Activated CD8-positive, alpha-beta T cell treated with anti-CD3 and anti-CD28 coated beads for 36 hours (primary cell): ENCODE data around the gene FES. TPM values are rescaled to one million over a fixed set of nuclear protein-coding genes. Genes with fewer than 3 reads are reported as not detected.

Experiments used
- ATAC-seq: fragments of 200-7000 bp; cut with Tn5 transposase; one replicate; pipeline ENCODE4 v1.10.0; 2021; ENCODE audit warnings: mild to moderate bottlenecking, moderate library complexity
- CTCF ChIA-PET: fragments of 350-600 bp; sonication (Branson Sonifier 250); formaldehyde crosslinking; loops from one replicate; lab custom pipeline; 2021; ENCODE audit warnings: antibody characterized with exemption; lab: Charles Lee
- POLR2A ChIA-PET: fragments of 350-600 bp; sonication (Branson Sonifier 250); formaldehyde crosslinking; loops from one replicate; lab custom pipeline; 2021; ENCODE audit warnings: antibody characterized with exemption; lab: Charles Lee
- DNase-seq: peaks from one replicate; pipeline ENCODE4 v3.0.0-alpha.2; 2020
- H3K27ac Mint-ChIP-seq: one replicate; pipeline ENCODE4 v1.8.0; 2021; ENCODE audit warnings: mild to moderate bottlenecking, mixed read lengths
- H3K27me3 Mint-ChIP-seq: one replicate; pipeline ENCODE4 v1.8.0; 2021; ENCODE audit warnings: mixed read lengths
- H3K36me3 Mint-ChIP-seq: one replicate; pipeline ENCODE4 v1.8.0; 2021; ENCODE audit warnings: low read depth, mixed read lengths
- H3K4me1 Mint-ChIP-seq: one replicate; pipeline ENCODE4 v1.8.0; 2021; ENCODE audit warnings: low read depth, mixed read lengths
- H3K4me3 Mint-ChIP-seq: one replicate; pipeline ENCODE4 v1.8.0; 2021; ENCODE audit warnings: mild to moderate bottlenecking, moderate library complexity, mixed read lengths
- H3K9me3 Mint-ChIP-seq: one replicate; pipeline ENCODE4 v1.8.0; 2021; ENCODE audit warnings: mixed read lengths
- intact Hi-C: fragments of 100-400 bp; cut with micrococcal nuclease; formaldehyde crosslinking; loops from one replicate; pipeline ENCODE4 v1.10.0; 2022
- total RNA-seq, 2 experiments: library from RNA; stranded (reverse); gene quantifications; one replicate each; pipeline ENCODE4 v1.2.3, GENCODE V29; 2021
- TF ChIP-seq, protein P1 (sequence below): fragments of 200-600 bp; IDR thresholded peaks from one replicate; pipeline ENCODE4 v1.8.0; 2022; ENCODE audit warnings: antibody characterized with exemption, mild to moderate bottlenecking

The FES gene
- total RNA-seq, 2 experiments from 2014 or later, result 4.1 to 4.6 TPM

DNA sequence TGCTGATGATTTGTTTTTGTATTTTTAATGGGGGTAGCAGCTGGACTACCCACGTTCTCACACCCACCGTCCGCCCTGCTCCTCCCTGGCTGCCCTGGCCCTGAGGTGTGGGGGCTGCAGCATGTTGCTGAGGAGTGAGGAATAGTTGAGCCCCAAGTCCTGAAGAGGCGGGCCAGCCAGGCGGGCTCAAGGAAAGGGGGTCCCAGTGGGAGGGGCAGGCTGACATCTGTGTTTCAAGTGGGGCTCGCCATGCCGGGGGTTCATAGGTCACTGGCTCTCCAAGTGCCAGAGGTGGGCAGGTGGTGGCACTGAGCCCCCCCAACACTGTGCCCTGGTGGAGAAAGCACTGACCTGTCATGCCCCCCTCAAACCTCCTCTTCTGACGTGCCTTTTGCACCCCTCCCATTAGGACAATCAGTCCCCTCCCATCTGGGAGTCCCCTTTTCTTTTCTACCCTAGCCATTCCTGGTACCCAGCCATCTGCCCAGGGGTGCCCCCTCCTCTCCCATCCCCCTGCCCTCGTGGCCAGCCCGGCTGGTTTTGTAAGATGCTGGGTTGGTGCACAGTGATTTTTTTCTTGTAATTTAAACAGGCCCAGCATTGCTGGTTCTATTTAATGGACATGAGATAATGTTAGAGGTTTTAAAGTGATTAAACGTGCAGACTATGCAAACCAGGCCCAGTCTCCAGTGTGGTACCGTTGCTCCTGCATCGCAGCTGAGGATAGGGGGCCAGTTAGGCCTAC is 1.4 kb upstream of the FES start:
- Mint-ChIP-seq H3K27me3 (peaks cover 5% of the 10 kb centered on the region), H3K4me1 (peaks cover 7% of the 10 kb centered on the region), H3K4me3 (no peak overlapping the region), H3K36me3 (peaks cover 24% of the 10 kb centered on the region), H3K27ac (no peak overlapping the region), H3K9me3 (no peaks in the 10 kb centered on the region)
- intact Hi-C loops, result no loop called here
- ChIA-PET POLR2A (interaction anchor here (1.3 to 1.9 kb wide), 2 partner anchors 10 to 21 kb away, joined by 4 to 8 read pairs; no protein-coding TSS in a partner anchor), CTCF (no interaction called here)
- TF ChIP-seq, protein P1, sequence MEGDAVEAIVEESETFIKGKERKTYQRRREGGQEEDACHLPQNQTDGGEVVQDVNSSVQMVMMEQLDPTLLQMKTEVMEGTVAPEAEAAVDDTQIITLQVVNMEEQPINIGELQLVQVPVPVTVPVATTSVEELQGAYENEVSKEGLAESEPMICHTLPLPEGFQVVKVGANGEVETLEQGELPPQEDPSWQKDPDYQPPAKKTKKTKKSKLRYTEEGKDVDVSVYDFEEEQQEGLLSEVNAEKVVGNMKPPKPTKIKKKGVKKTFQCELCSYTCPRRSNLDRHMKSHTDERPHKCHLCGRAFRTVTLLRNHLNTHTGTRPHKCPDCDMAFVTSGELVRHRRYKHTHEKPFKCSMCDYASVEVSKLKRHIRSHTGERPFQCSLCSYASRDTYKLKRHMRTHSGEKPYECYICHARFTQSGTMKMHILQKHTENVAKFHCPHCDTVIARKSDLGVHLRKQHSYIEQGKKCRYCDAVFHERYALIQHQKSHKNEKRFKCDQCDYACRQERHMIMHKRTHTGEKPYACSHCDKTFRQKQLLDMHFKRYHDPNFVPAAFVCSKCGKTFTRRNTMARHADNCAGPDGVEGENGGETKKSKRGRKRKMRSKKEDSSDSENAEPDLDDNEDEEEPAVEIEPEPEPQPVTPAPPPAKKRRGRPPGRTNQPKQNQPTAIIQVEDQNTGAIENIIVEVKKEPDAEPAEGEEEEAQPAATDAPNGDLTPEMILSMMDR, result no peak
- no peak for ATAC-seq
- no peak for DNase-seq

DNA sequence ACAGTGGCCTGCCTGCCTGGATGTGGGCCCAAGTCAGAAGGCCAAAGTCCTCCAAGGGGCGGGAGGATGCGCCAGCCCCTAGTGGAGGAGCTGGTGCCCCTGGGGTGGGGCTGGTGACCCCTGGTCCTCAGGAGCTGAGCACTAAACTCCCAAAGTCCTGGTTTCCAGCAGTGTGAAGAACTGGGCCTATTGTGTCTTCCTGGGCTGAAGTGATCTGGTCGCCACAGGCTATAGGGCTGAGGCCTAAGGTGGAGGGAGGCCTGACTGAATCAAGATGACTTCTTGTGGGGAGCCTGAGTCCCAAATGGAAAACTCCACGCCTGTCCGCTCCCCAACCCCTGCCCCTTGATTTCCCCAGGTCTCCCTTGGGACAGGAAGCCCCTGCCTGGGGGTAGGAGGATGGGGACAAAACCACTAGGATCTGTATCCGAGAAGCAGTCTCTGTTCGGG is 753 bp upstream of the FES start:
- ATAC-seq (no peak), DNase-seq (no peak)
- H3K9me3 Mint-ChIP-seq, result no peaks in the 10 kb centered on the region
- CTCF ChIA-PET, result interaction anchor here (3.9 kb wide), 1 partner anchor 17 kb away, joined by 89 read pairs; the partner anchor contains the start of gene MAN2A2
- peaks cover 21% of the 10 kb centered on the region for H3K36me3 Mint-ChIP-seq
- POLR2A ChIA-PET, result interaction anchor here (1.0 kb wide), 1 partner anchor 121 kb away, joined by 3 read pairs; no protein-coding TSS in a partner anchor
- H3K27me3 Mint-ChIP-seq, result peaks cover 7% of the 10 kb centered on the region
- TF ChIP-seq, protein P1, result no peak
- peaks cover 7% of the 10 kb centered on the region for H3K4me1 Mint-ChIP-seq
- no peak overlapping the region for H3K27ac Mint-ChIP-seq
- no peak overlapping the region for H3K4me3 Mint-ChIP-seq
- intact Hi-C loops, result no loop called here

GRCh38 chr15:90884719-90885431 is 571 bp downstream of the FES start:
- TF ChIP-seq, protein P1, result no peak
- CTCF ChIA-PET, result interaction anchor here (0.6 to 3.9 kb wide), 47 partner anchors 11 to 565 kb away, joined by 3 to 89 read pairs (median 8); partner anchors contain the start of genes FURIN, HDDC3, MAN2A2 and UNC45A
- no peak overlapping the region for H3K27ac Mint-ChIP-seq
- POLR2A ChIA-PET, result interaction anchor here (0.5 to 1.7 kb wide), 9 partner anchors 11 to 565 kb away, joined by 3 to 6 read pairs (median 4); partner anchors contain the start of genes HDDC3 and MAN2A2
- H3K9me3 Mint-ChIP-seq, result no peaks in the 10 kb centered on the region
- H3K36me3 Mint-ChIP-seq, result peaks cover 11% of the 10 kb centered on the region
- peaks cover 7% of the 10 kb centered on the region for H3K27me3 Mint-ChIP-seq
- DNase-seq (peak; percentile 12), ATAC-seq (no peak)
- H3K4me3 Mint-ChIP-seq, result no peak overlapping the region
- intact Hi-C loops, result no loop called here
- peaks cover 7% of the 10 kb centered on the region for H3K4me1 Mint-ChIP-seq

- H3K36me3 Mint-ChIP-seq, result peaks cover 6% of the 10 kb centered on the region
- peak; percentile 69 for ATAC-seq
- H3K27me3 Mint-ChIP-seq, result peaks cover 7% of the 10 kb centered on the region
- H3K27ac Mint-ChIP-seq, result peak overlapping the region; percentile 55
- ChIA-PET POLR2A (interaction anchor here (0.5 to 1.7 kb wide), 12 partner anchors 11 to 566 kb away, joined by 3 to 7 read pairs (median 4); partner anchors contain the start of gene MAN2A2), CTCF (interaction anchor here (0.6 to 3.9 kb wide), 82 partner anchors 8 to 742 kb away, joined by 3 to 89 read pairs (median 5); partner anchors contain the start of genes BLM, FURIN, HDDC3 and MAN2A2)
- DNase-seq, result peak; percentile 85
- TF ChIP-seq, protein P1, result peak; percentile 99
- H3K4me3 Mint-ChIP-seq, result no peak overlapping the region
- H3K4me1 Mint-ChIP-seq, result peaks cover 7% of the 10 kb centered on the region
- no peaks in the 10 kb centered on the region for H3K9me3 Mint-ChIP-seq
- intact Hi-C loops, result loop anchor here (2.0 kb wide), 1 partner anchor 237 kb away; no protein-coding TSS in a partner anchor
These were observed 1.4 kb downstream of the FES start for GRCh38 chr15:90885432-90886290.
